Gastrocnemius medialis (tissue), 4 donors: Measurements from ENCODE around the gene PAX5.

Experiments
- POLR2A ChIP-seq, 2 donors: fragments of 450-650 bp; IDR thresholded peaks; one replicate each; pipeline ENCODE4 v1.6.1; 2017; ENCODE audit warnings: antibody characterized with exemption in 2 of 2, mild to moderate bottlenecking in 2 of 2, moderate library complexity in 2 of 2
- TF ChIP-seq, protein P1 (sequence below), 5 experiments: fragments of 450-650 bp in 3 of 5; fragments of 200-600 bp in 2 of 5; sonication (generic) in 2 of 5; IDR thresholded peaks in 4 of 5; conservative IDR thresholded peaks in 1 of 5; 1 replicate in 4 of 5; 2 replicates in 1 of 5; pipeline ENCODE4 v1.5.1; 2016 to 2019; ENCODE audit warnings: antibody characterized with exemption in 5 of 5, mild to moderate bottlenecking in 3 of 5, moderate library complexity in 3 of 5

DNA sequence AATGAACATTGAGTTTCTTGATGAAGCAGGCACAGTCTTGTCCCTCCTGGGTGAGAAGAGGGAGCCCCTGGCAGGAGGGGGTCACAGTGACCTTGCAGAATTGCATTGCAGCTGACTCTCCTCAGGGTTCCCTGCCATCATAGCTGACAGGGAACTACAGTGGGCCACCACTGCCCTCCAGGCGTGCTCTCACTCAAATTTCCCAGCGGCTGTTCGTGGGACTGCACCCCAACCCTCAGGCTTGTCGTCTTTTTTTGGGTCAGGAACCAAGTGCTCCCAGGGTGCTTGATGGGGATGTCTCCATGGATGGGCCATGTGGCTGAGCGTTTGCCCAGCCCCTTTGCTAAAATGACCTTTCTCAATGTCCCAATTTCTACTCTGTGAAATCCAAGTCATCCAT lies 245.5 kb downstream of the PAX5 start:
- TF ChIP-seq, protein P1, sequence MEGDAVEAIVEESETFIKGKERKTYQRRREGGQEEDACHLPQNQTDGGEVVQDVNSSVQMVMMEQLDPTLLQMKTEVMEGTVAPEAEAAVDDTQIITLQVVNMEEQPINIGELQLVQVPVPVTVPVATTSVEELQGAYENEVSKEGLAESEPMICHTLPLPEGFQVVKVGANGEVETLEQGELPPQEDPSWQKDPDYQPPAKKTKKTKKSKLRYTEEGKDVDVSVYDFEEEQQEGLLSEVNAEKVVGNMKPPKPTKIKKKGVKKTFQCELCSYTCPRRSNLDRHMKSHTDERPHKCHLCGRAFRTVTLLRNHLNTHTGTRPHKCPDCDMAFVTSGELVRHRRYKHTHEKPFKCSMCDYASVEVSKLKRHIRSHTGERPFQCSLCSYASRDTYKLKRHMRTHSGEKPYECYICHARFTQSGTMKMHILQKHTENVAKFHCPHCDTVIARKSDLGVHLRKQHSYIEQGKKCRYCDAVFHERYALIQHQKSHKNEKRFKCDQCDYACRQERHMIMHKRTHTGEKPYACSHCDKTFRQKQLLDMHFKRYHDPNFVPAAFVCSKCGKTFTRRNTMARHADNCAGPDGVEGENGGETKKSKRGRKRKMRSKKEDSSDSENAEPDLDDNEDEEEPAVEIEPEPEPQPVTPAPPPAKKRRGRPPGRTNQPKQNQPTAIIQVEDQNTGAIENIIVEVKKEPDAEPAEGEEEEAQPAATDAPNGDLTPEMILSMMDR (IDR thresholded peaks at IDR 0.05 in 4 of 5, conservative IDR thresholded peaks at IDR 0.05 in 1 of 5): no peak
- TF ChIP-seq POLR2A (IDR thresholded peaks at IDR 0.05): no peak
